ENCODE data around the gene TRRAP. TPM values are rescaled to one million over a fixed set of nuclear protein-coding genes. Genes with fewer than 3 reads are reported as not detected.
"Not testable (repeated sequence)": the region's sequence is repeated elsewhere in the genome, so short reads cannot be mapped to it uniquely, and the experiment has no call there.

The TRRAP gene
- total RNA-seq, 8 experiments from 2014 or later = 11.7 to 55.6 (median 22.7) TPM

DNA sequence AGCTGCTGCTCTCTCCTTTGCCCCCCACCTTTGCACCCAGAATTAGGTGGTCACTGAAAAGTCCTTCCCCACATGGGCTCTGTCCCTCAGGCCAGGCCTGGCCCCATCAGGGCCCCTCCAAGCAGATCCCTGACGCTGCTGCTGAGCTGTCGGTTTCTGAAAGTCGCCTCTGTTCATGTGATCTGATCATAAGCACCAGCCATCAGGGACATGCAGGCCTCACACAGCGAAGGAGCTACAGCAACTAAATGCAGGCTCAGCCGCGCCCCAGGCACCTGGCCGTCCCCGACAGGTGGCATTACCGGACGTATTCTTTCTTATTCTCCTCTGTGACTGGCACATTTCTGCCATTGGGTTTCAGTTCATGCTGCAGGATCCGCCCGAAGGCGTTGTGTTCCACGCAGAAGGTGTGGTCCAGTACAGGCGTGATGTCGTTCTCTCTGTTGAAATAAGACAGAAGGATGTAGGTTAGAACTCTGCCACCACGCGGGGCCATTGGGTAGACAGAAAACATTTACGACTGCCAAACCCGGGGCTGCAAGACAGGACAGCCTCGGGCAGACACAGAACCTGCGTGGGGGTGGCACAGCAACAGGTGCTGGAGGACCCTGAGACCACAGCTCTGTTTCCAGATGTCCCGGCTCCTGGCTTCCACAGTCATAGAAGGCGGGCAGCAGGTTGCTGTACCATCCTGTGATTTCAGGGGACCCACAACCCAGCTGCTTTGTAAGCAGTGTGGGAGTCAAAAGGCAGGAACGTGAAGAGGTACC is 159.9 kb downstream of the TRRAP start:
- 88 to 100% (median 97%) methylated on average over 1 to 13 of the region's 25 CpGs; no CpG with 5 or more reads in 4 of the 10 experiments for WGBS, 10 experiments
- Histone ChIP-seq H3K4me3 (no peak overlapping the region), H3K27ac (no peak overlapping the region), H3K4me1 (replicated peaks in 1 of 2) (no peaks in the 10 kb centered on the region)
- ATAC-seq (replicated peaks in 6 of 8) = no peak
- in situ Hi-C loops (cut with MboI; ENCODE audit: low pct_unique_long_range_greater_than_20kb in 2 of 9, low sequenced_read_pairs in 9 of 9, unreplicated experiment in 9 of 9) = loop anchor here in 4 of 9 experiments (25.0 kb wide), 1 partner anchor 274 kb away; no protein-coding TSS in a partner anchor

DNA sequence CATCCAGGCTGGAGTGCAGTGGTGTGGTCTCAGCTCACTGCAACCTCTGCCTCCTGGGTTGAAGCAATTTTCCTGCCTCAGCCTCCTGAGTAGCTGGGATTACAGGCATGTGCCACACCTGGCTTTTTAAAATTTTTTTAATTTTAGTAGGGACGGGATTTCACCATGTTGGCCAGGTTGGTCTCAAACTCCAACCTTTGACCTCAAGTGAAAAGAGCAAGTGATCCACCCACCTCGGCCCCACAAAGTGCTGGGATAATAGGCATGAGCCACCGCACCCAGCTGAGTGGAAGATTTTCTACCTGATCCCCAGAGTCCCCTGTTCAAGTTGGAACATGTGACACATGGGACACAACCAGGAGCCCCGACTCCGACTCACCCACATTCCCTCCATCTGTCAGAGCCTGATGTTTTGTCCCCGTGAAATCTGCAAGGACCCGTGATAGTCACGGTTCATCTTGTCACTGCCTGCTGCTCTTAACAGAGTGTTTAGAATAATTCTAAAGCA is 161.1 kb downstream of the TRRAP start:
- no peak overlapping the region for H3K27ac ChIP-seq
- WGBS, 10 experiments = 88 to 100% (median 97%) methylated on average over 1 to 7 of the region's 8 CpGs; no CpG with 5 or more reads in 3 of the 10 experiments
- in situ Hi-C loops (cut with MboI; ENCODE audit: low pct_unique_long_range_greater_than_20kb in 2 of 9, low sequenced_read_pairs in 9 of 9, unreplicated experiment in 9 of 9) = loop anchor here in 4 of 9 experiments (25.0 kb wide), 1 partner anchor 273 kb away; no protein-coding TSS in a partner anchor
- no peak for ATAC-seq (replicated peaks in 6 of 8)
- H3K4me3 ChIP-seq = no peak overlapping the region
- H3K4me1 ChIP-seq (replicated peaks in 1 of 2) = no peaks in the 10 kb centered on the region

DNA sequence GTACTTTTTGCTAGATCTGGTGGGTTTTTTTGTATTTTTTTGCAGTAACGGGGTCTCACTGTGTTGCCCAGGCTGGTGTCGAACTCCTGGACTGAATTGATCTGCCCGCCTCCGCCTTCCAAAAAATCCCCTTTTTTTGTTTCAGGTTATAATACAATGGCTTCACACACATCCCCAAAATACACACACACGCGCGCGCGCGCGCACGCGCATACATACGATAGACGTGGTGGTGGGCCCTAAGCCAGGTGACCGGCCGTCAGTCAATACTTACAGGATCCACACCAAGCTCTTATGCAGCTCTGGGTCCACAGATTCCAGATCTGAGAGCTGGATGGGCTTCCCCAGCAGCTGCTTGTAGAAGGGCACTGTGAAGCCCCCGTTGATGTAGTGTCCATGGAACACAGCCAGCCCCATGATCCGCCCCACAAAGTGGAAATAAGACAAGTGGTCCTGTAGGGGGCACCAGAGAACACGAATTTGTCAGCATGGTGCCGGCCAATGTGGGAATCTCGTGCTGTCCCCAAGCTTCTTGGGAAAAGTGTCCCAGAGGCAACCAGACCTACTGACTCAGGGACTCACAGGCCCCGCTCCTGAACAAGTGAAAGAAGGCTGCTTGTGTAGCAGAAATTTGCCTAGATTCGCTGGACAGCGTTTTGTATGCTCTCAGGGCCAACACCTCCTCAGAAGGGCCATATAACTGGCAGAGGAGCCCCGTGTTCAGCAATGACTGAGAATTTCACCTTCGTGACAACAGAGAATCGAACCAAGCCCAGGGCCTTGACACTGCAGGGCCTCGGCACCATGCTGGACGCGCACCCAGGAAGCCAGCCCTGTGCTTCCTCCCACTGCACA is 162.0 kb downstream of the TRRAP start:
- 35 to 94% (median 78%) methylated on average over 6 to 21 of the region's 31 CpGs; no CpG with 5 or more reads in 1 of the 10 experiments for WGBS, 10 experiments
- ATAC-seq (replicated peaks in 6 of 8) = peak; percentile 77 to 94 (median 89)
- Histone ChIP-seq H3K4me1 (replicated peaks in 1 of 2) (no peaks in the 10 kb centered on the region), H3K27ac (no peak overlapping the region), H3K4me3 (no peak overlapping the region)
- in situ Hi-C loops (cut with MboI; ENCODE audit: low pct_unique_long_range_greater_than_20kb in 2 of 9, low sequenced_read_pairs in 9 of 9, unreplicated experiment in 9 of 9) = loop anchor here in 5 of 9 experiments (10.0 to 25.0 kb wide), 3 partner anchors 104 to 274 kb away; partner anchors contain the start of gene SMURF1 (in 1 of the 5)

DNA sequence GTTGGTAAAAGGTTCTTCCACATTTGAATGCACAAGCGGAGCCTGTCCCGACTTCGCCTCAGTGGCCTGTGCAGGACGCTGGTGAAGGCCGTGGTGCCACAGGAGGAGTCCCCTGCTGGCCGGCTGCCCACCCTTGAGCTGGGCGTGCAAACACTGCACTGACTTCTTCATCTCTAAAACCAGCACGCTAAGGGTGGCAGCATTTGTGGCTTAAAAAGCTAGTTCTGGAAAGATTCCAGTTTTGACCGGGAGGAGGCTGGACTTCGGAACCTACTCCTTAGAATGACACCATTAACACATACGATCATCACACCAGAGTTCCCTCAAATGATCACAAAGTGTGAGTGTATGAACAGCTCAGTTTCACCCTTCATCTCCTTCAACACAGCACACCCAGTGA is 163.2 kb downstream of the TRRAP start:
- no peak overlapping the region for H3K27ac ChIP-seq
- no peak for ATAC-seq (replicated peaks in 6 of 8)
- H3K4me3 ChIP-seq = no peak overlapping the region
- WGBS, 10 experiments = 90 to 100% (median 100%) methylated on average over 1 to 3 of the region's 11 CpGs; no CpG with 5 or more reads in 5 of the 10 experiments
- in situ Hi-C loops (cut with MboI; ENCODE audit: low pct_unique_long_range_greater_than_20kb in 2 of 9, low sequenced_read_pairs in 9 of 9, unreplicated experiment in 9 of 9) = loop anchor here in 5 of 9 experiments (10.0 to 25.0 kb wide), 3 partner anchors 103 to 273 kb away; partner anchors contain the start of gene SMURF1 (in 1 of the 5)
- H3K4me1 ChIP-seq (replicated peaks in 1 of 2) = no peaks in the 10 kb centered on the region

DNA sequence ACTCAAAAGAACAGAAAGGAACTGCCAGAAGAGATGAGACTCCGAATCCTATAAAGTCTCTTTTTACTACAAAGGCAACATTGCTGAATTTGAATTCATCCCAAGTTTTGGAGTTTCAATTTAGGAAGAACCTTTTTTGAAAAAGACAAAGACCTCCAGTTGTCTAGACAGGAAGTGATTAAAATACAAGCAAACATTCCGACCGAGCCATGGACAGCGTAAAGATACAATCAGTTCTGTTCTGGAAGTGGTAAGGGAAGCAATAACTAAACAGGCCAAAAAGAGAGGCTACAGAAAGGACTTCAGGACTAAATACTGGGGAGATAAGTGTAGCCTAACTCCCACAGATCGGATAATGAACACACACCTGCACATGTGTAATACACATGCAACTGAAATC is 164.6 kb downstream of the TRRAP start:
- in situ Hi-C loops (cut with MboI; ENCODE audit: low pct_unique_long_range_greater_than_20kb in 2 of 9, low sequenced_read_pairs in 9 of 9, unreplicated experiment in 9 of 9) = loop anchor here in 5 of 9 experiments (10.0 to 25.0 kb wide), 3 partner anchors 102 to 272 kb away; partner anchors contain the start of gene SMURF1 (in 1 of the 5)
- H3K4me1 ChIP-seq (replicated peaks in 1 of 2) = no peaks in the 10 kb centered on the region
- H3K4me3 ChIP-seq = no peak overlapping the region
- H3K27ac ChIP-seq = no peak overlapping the region
- 69 to 100% (median 93%) methylated on average over 1 to 5 of the region's 5 CpGs; no CpG with 5 or more reads in 1 of the 10 experiments for WGBS, 10 experiments
- no peak for ATAC-seq (replicated peaks in 6 of 8)

DNA sequence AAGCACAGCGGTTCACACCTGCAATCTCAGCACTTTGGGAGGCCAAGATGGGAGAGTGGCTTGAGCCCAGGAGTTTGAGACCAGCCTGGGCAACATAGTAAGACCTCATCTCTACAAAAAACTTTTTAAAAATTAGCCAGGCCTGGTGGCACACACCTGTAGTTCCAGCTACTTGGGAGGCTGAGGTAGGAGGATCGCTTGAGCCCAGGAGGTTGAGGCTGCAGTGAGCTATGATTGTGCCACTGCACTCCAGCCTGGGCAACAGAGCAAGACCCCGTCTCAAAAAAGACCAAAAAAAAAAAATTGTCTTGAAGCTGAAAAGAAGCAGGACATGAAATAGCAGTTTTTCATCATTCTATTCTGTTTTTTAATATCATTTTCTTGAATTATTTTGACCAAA is 166.5 kb downstream of the TRRAP start:
- H3K4me3 ChIP-seq; H3K4me1 ChIP-seq (replicated peaks in 1 of 2); H3K27ac ChIP-seq; ATAC-seq (replicated peaks in 6 of 8): not testable (repeated sequence)
- WGBS, 10 experiments = 44 to 100% (median 93%) methylated on average over 1 to 3 of the region's 3 CpGs; no CpG with 5 or more reads in 1 of the 10 experiments
- in situ Hi-C loops (cut with MboI; ENCODE audit: low pct_unique_long_range_greater_than_20kb in 2 of 9, low sequenced_read_pairs in 9 of 9, unreplicated experiment in 9 of 9) = loop anchor here in 5 of 9 experiments (10.0 to 25.0 kb wide), 3 partner anchors 100 to 270 kb away; partner anchors contain the start of gene SMURF1 (in 1 of the 5)

DNA sequence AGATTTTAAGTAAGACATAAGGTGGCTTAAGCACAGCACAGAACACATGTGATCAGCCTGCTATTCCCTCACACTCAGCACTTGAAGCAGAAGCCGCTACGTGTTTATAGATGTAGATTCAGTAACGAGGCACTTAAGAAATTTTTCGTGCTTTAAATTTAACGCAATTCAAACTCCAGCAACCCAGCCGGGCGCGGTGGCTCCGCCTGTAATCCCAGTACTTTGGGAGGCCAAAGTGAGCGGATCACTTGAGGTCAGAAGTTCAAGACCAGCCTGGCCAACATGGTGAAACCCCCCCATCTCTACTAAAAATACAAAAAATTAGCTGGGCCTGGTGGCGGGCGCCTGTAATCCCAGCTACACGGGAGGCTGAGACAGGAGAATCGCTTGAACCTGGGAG is 167.9 kb downstream of the TRRAP start:
- not testable (repeated sequence) for H3K4me1 ChIP-seq (replicated peaks in 1 of 2); H3K4me3 ChIP-seq; H3K27ac ChIP-seq
- in situ Hi-C loops (cut with MboI; ENCODE audit: low pct_unique_long_range_greater_than_20kb in 2 of 9, low sequenced_read_pairs in 9 of 9, unreplicated experiment in 9 of 9) = loop anchor here in 5 of 9 experiments (10.0 to 25.0 kb wide), 3 partner anchors 99 to 269 kb away; partner anchors contain the start of gene SMURF1 (in 1 of the 5)
- ATAC-seq (replicated peaks in 6 of 8) = peak in 1 of 8 experiments; percentile 17
- 60 to 100% (median 98%) methylated on average over 1 to 8 of the region's 14 CpGs; no CpG with 5 or more reads in 1 of the 10 experiments for WGBS, 10 experiments

DNA sequence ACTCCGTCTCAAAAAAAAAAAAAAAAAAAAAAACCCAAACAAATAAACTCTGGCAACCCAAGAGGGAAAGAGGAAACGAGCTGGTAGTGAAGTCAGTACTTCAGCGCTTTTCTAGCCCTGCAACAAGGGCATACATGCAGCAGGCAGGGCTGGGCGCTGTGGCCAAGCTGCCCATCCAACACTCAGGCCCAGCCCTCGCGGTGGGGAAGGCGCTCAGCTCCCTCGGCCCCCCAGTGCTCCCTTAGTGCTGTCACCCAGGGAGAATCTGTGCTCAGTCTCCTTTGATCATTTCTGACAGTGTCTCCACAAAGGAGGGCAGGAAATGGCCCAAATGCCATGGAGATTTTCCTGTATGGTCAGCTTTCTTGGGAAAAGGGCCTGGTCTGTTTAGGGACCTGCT is 168.4 kb downstream of the TRRAP start:
- ATAC-seq (replicated peaks in 6 of 8) = no peak
- no peak overlapping the region for H3K27ac ChIP-seq

DNA sequence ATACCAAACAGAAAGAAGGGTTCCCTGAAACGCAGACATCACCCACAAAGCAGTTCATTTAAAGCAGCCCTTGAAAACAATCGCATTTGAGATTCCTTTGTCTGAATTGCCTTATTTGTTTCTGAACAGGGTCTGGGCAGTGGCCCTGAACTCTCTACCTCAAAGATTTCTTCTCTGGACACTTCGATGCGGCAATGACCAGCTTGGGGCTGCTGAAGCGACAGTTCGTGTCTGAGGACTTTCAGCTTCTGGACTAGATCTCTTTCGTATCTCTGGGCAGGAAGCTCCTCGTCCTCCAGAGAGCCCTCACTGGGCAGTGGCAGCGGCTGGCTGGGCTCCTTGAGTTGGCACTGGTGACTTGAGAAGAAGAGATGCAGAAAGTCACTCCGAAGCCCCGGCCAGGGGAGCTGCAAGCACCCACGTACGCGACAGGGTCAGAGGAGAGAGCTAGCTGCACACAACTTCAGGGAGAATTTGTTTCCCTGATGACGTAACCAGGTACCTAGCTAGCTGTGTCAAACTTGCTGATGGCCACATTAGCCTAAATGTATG is 169.3 kb downstream of the TRRAP start:
- in situ Hi-C loops (cut with MboI; ENCODE audit: low pct_unique_long_range_greater_than_20kb in 2 of 9, low sequenced_read_pairs in 9 of 9, unreplicated experiment in 9 of 9) = loop anchor here in 5 of 9 experiments (10.0 to 25.0 kb wide), 3 partner anchors 97 to 267 kb away; partner anchors contain the start of gene SMURF1 (in 1 of the 5)
- H3K4me1 ChIP-seq (replicated peaks in 1 of 2) = no peaks in the 10 kb centered on the region
- ATAC-seq (replicated peaks in 6 of 8) = no peak
- 81 to 100% (median 97%) methylated on average over 2 to 13 of the region's 15 CpGs; no CpG with 5 or more reads in 2 of the 10 experiments for WGBS, 10 experiments
- H3K27ac ChIP-seq = no peak overlapping the region
- H3K4me3 ChIP-seq = no peak overlapping the region

More for the DNA sequence above, 168.4 kb downstream of the TRRAP start:
- in situ Hi-C loops (cut with MboI; ENCODE audit: low pct_unique_long_range_greater_than_20kb in 2 of 9, low sequenced_read_pairs in 9 of 9, unreplicated experiment in 9 of 9) = loop anchor here in 5 of 9 experiments (10.0 to 25.0 kb wide), 3 partner anchors 98 to 268 kb away; partner anchors contain the start of gene SMURF1 (in 1 of the 5)
- Histone ChIP-seq H3K4me3 (no peak overlapping the region), H3K4me1 (replicated peaks in 1 of 2) (no peaks in the 10 kb centered on the region)
- WGBS, 10 experiments = 77 to 100% (median 91%) methylated on average over 1 to 7 of the region's 8 CpGs; no CpG with 5 or more reads in 2 of the 10 experiments

DNA sequence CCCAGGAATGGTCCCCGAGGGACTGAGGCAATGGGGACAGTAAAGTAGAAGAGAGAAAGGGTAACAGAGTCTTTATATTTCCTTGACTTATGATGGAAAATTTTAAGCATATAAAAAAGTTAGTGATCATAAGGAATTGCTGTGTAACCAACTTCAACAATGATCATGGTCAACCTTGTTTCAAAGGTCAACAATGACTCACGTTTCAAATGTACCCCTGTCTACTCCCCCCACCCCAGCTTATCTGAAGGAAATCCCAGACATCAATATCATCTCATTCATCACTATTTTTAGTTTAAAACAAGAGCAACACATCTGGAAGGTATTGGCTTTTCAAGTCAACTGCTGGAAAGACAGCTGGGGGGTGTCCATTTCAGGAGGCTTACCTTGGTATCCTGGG is 172.6 kb downstream of the TRRAP start:
- Histone ChIP-seq H3K27ac (no peak overlapping the region), H3K4me3 (no peak overlapping the region), H3K4me1 (replicated peaks in 1 of 2) (no peaks in the 10 kb centered on the region)
- no peak for ATAC-seq (replicated peaks in 6 of 8)
- in situ Hi-C loops (cut with MboI; ENCODE audit: low pct_unique_long_range_greater_than_20kb in 2 of 9, low sequenced_read_pairs in 9 of 9, unreplicated experiment in 9 of 9) = no loop called here
- WGBS, 10 experiments = 60 to 100% (median 96%) methylated on average over 1 to 2 of the region's 2 CpGs; no CpG with 5 or more reads in 3 of the 10 experiments

DNA sequence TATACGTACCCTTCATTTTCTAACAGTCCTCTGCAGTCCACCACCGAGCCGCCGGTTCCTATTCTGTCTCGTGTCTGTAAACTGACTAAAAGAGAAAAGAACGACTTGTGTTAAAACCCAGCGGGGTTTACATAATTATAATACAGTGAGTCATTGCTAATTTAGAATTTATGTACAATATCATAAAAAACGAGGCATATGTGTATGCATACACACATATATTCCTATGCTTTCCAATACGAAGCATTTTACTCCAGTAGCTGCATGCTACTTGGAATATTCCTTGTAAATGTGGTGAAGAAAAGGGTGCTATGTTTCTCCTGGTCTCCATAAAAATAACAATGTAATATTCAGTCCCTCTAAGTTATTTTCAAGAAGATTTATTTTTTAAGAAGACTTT is 176.4 kb downstream of the TRRAP start:
- Histone ChIP-seq H3K27ac (no peak overlapping the region), H3K4me3 (no peak overlapping the region), H3K4me1 (replicated peaks in 1 of 2) (no peaks in the 10 kb centered on the region)
- ATAC-seq (replicated peaks in 6 of 8) = peak in 2 of 8 experiments; percentile 15 to 98
- WGBS, 10 experiments = 7 to 100% (median 83%) methylated on average over 2 to 9 of the region's 9 CpGs; no CpG with 5 or more reads in 1 of the 10 experiments
- in situ Hi-C loops (cut with MboI; ENCODE audit: low pct_unique_long_range_greater_than_20kb in 2 of 9, low sequenced_read_pairs in 9 of 9, unreplicated experiment in 9 of 9) = no loop called here
